ENCODE results near the gene PRB2. TPM values are rescaled to one million over a fixed set of nuclear protein-coding genes. Genes with fewer than 3 reads are reported as not detected.
"Not testable (repeated sequence)": the region's sequence is repeated elsewhere in the genome, so short reads cannot be mapped to it uniquely, and the experiment has no call there.

Gene PRB2
- total RNA-seq = not detected in 3 replicates
- long read RNA-seq = 0 reads

DNA sequence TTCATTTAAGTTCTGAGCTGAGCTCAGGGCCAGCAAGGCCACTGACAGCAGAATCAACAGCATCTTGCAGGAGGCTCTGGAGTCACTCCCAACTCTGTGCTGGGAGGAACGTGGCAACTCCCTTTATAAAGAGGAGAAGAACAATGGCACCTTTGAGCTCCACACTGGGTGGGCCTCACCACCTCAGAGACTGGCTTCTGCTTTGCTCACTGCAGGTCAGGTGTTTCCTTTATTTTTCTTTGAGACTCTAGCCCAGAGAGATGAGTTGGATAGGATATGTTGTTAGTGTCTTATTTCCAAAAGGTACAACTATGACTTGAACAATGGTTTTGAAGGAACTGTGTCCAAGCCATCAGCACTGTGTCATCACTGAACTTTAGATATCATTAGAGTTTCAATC, at the start of gene PRB2:
Gene PRB2 (minus strand): TSS at position 101 of the 400 bp plus-strand sequence. CDS start 38 bp downstream, at position 63.
- not testable (repeated sequence) for H3K27ac Mint-ChIP-seq (ENCODE audit: unreplicated experiment); DNase-seq (ENCODE audit: low spot score); H3K4me3 Mint-ChIP-seq (ENCODE audit: unreplicated experiment); H3K9me3 Mint-ChIP-seq (ENCODE audit: low read depth); H3K36me3 Mint-ChIP-seq (ENCODE audit: low read depth); H3K27me3 Mint-ChIP-seq (ENCODE audit: low read depth); H3K4me1 Mint-ChIP-seq (ENCODE audit: low read depth)

GRCh38 chr12:11437966-11438365, 42.6 kb upstream of the PRB2 start:
- TF ChIP-seq, protein P1, sequence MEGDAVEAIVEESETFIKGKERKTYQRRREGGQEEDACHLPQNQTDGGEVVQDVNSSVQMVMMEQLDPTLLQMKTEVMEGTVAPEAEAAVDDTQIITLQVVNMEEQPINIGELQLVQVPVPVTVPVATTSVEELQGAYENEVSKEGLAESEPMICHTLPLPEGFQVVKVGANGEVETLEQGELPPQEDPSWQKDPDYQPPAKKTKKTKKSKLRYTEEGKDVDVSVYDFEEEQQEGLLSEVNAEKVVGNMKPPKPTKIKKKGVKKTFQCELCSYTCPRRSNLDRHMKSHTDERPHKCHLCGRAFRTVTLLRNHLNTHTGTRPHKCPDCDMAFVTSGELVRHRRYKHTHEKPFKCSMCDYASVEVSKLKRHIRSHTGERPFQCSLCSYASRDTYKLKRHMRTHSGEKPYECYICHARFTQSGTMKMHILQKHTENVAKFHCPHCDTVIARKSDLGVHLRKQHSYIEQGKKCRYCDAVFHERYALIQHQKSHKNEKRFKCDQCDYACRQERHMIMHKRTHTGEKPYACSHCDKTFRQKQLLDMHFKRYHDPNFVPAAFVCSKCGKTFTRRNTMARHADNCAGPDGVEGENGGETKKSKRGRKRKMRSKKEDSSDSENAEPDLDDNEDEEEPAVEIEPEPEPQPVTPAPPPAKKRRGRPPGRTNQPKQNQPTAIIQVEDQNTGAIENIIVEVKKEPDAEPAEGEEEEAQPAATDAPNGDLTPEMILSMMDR (IDR thresholded peaks at IDR 0.05) = no peak
- no peak overlapping the region for H3K27ac Mint-ChIP-seq (ENCODE audit: unreplicated experiment)
- no peak overlapping the region for H3K4me3 Mint-ChIP-seq (ENCODE audit: unreplicated experiment)
- no peak for DNase-seq (ENCODE audit: low spot score)
- no peaks in the 10 kb centered on the region for H3K27me3 Mint-ChIP-seq (ENCODE audit: low read depth)
- no peaks in the 10 kb centered on the region for H3K4me1 Mint-ChIP-seq (ENCODE audit: low read depth)
- H3K9me3 Mint-ChIP-seq (ENCODE audit: low read depth) = peaks cover 11% of the 10 kb centered on the region
- peaks cover 2% of the 10 kb centered on the region for H3K36me3 Mint-ChIP-seq (ENCODE audit: low read depth)

- peaks cover 3% of the 10 kb centered on the region for H3K36me3 Mint-ChIP-seq (ENCODE audit: low read depth)
- no peaks in the 10 kb centered on the region for H3K4me1 Mint-ChIP-seq (ENCODE audit: low read depth)
- peaks cover 3% of the 10 kb centered on the region for H3K9me3 Mint-ChIP-seq (ENCODE audit: low read depth)
- TF ChIP-seq, protein P1 (IDR thresholded peaks at IDR 0.05) = no peak
- H3K27ac Mint-ChIP-seq (ENCODE audit: unreplicated experiment) = no peak overlapping the region
- H3K27me3 Mint-ChIP-seq (ENCODE audit: low read depth) = no peaks in the 10 kb centered on the region
- no peak for DNase-seq (ENCODE audit: low spot score)
- no peak overlapping the region for H3K4me3 Mint-ChIP-seq (ENCODE audit: unreplicated experiment)
Measured at GRCh38 chr12:11433664-11434063, 38.3 kb upstream of the PRB2 start.

DNA sequence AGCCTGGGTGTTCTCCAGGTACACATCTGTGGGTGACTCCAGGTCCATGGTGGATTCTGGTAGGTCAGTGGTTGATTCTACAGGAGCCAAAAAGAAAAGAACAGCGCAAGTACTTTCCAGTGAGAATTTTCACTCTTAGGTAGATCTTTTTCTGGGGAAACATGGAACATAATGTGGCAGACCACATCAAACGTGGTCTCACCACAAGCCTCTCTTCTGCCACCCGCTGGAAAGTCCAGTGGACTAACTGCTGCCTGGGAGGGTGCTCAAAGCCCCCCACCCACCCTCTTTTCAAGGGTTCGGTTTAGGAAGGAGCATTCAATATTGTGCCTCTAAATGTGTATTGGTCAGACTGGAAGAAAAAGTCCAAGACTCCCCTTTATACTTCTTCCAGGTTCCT, 36.1 kb upstream of the PRB2 start:
- Mint-ChIP-seq H3K9me3 (ENCODE audit: low read depth) (peaks cover 2% of the 10 kb centered on the region), H3K4me1 (ENCODE audit: low read depth) (no peaks in the 10 kb centered on the region), H3K4me3 (ENCODE audit: unreplicated experiment) (no peak overlapping the region), H3K36me3 (ENCODE audit: low read depth) (peaks cover 2% of the 10 kb centered on the region), H3K27ac (ENCODE audit: unreplicated experiment) (no peak overlapping the region), H3K27me3 (ENCODE audit: low read depth) (no peaks in the 10 kb centered on the region)
- DNase-seq (ENCODE audit: low spot score) = no peak
- TF ChIP-seq, protein P1 (IDR thresholded peaks at IDR 0.05) = no peak

GRCh38 chr12:11427341-11427740, 32.0 kb upstream of the PRB2 start:
- Mint-ChIP-seq H3K36me3 (ENCODE audit: low read depth) (peaks cover 2% of the 10 kb centered on the region), H3K27ac (ENCODE audit: unreplicated experiment) (no peak overlapping the region), H3K4me1 (ENCODE audit: low read depth) (no peaks in the 10 kb centered on the region), H3K9me3 (ENCODE audit: low read depth) (peaks cover 11% of the 10 kb centered on the region), H3K27me3 (ENCODE audit: low read depth) (no peaks in the 10 kb centered on the region), H3K4me3 (ENCODE audit: unreplicated experiment) (no peak overlapping the region)
- TF ChIP-seq, protein P1 (IDR thresholded peaks at IDR 0.05) = no peak
- no peak for DNase-seq (ENCODE audit: low spot score)

GRCh38 chr12:11412731-11413130, 17.4 kb upstream of the PRB2 start:
- DNase-seq (ENCODE audit: low spot score) = no peak
- TF ChIP-seq, protein P1 (IDR thresholded peaks at IDR 0.05) = no peak
- H3K4me3 Mint-ChIP-seq (ENCODE audit: unreplicated experiment) = no peak overlapping the region
- H3K9me3 Mint-ChIP-seq (ENCODE audit: low read depth) = peaks cover 20% of the 10 kb centered on the region
- no peak overlapping the region for H3K27ac Mint-ChIP-seq (ENCODE audit: unreplicated experiment)
- H3K36me3 Mint-ChIP-seq (ENCODE audit: low read depth) = peaks cover 9% of the 10 kb centered on the region
- no peaks in the 10 kb centered on the region for H3K27me3 Mint-ChIP-seq (ENCODE audit: low read depth)
- H3K4me1 Mint-ChIP-seq (ENCODE audit: low read depth) = no peaks in the 10 kb centered on the region
